HL-60 (cell line): ENCODE results near the gene MGAT5.

ENCODE experiments used
- DNase-seq, 2 experiments: peaks; one replicate each; pipeline ENCODE4 v3.0.0-alpha.2; 2010 to 2020; ENCODE audit warnings: low read depth in 1 of 2, low spot score in 1 of 2
- H3K27ac ChIP-seq: fragments of 250-450 bp; sonication (Bioruptor Pico); replicated peaks from 2 replicates; pipeline ENCODE4 v1.5.1; 2020; ENCODE audit warnings: mild to moderate bottlenecking, moderate library complexity
- H3K27me3 ChIP-seq: fragments of 250-450 bp; sonication (Bioruptor Pico); 2 replicates; pipeline ENCODE4 v1.5.1; 2021; ENCODE audit warnings: mild to moderate bottlenecking, moderate library complexity; ENCODE audit not compliant: insufficient read depth, poor library complexity, severe bottlenecking
- H3K4me3 ChIP-seq: replicated peaks from 2 replicates; pipeline ENCODE4 v1.5.1; 2011; ENCODE audit warnings: mild to moderate bottlenecking, control low read depth, low read length; ENCODE audit not compliant: insufficient read depth
- CTCF ChIP-seq: IDR thresholded peaks from one replicate; pipeline ENCODE4 v1.5.1; 2011; ENCODE audit warnings: low read length, control low read depth, inconsistent platforms; ENCODE audit not compliant: insufficient read depth
- GABPA ChIP-seq: IDR thresholded peaks from 2 replicates; pipeline ENCODE4 v1.6.1; 2012; ENCODE audit warnings: low read depth
- POLR2AphosphoS5 ChIP-seq: IDR thresholded peaks from 2 replicates; pipeline ENCODE4 v1.6.1; 2012; ENCODE audit warnings: low read depth
- SPI1 ChIP-seq: IDR thresholded peaks from 2 replicates; pipeline ENCODE4 v1.6.1; 2012; ENCODE audit warnings: low read depth, mild to moderate bottlenecking, borderline replicate concordance
- TF ChIP-seq, protein P1 (sequence below): IDR thresholded peaks from 2 replicates; pipeline ENCODE4 v1.6.1; 2012; ENCODE audit warnings: low read depth; ENCODE audit not compliant: insufficient replicate concordance

The MGAT5 gene

DNA sequence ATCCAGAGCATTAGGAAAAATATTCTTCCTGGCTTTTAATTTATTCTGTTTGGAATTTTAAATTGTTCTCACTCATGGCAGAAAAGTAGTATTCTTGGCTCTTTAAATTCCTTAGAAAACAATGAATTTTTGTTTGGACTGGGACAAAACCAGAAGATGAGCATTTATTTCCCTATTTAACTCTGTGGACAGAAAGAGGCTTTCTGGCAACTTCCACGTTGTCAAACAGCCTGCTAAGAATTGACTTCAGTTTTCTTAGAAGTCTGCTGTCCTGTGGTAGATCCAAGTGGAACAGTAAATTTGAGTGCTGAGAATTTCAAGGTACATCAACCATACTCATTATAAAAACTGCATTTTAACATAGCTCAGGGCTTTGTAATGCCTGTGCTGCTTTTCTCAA lies 83.8 kb downstream of the MGAT5 start:
- TF ChIP-seq, protein P1, sequence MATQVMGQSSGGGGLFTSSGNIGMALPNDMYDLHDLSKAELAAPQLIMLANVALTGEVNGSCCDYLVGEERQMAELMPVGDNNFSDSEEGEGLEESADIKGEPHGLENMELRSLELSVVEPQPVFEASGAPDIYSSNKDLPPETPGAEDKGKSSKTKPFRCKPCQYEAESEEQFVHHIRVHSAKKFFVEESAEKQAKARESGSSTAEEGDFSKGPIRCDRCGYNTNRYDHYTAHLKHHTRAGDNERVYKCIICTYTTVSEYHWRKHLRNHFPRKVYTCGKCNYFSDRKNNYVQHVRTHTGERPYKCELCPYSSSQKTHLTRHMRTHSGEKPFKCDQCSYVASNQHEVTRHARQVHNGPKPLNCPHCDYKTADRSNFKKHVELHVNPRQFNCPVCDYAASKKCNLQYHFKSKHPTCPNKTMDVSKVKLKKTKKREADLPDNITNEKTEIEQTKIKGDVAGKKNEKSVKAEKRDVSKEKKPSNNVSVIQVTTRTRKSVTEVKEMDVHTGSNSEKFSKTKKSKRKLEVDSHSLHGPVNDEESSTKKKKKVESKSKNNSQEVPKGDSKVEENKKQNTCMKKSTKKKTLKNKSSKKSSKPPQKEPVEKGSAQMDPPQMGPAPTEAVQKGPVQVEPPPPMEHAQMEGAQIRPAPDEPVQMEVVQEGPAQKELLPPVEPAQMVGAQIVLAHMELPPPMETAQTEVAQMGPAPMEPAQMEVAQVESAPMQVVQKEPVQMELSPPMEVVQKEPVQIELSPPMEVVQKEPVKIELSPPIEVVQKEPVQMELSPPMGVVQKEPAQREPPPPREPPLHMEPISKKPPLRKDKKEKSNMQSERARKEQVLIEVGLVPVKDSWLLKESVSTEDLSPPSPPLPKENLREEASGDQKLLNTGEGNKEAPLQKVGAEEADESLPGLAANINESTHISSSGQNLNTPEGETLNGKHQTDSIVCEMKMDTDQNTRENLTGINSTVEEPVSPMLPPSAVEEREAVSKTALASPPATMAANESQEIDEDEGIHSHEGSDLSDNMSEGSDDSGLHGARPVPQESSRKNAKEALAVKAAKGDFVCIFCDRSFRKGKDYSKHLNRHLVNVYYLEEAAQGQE = no peak
- TF ChIP-seq GABPA (no peak), CTCF (no peak), POLR2AphosphoS5 (no peak), SPI1 (no peak)
- Histone ChIP-seq H3K27ac (no peak overlapping the region), H3K4me3 (no peak overlapping the region), H3K27me3 (no peaks in the 10 kb centered on the region)
- DNase-seq = no peak

DNA sequence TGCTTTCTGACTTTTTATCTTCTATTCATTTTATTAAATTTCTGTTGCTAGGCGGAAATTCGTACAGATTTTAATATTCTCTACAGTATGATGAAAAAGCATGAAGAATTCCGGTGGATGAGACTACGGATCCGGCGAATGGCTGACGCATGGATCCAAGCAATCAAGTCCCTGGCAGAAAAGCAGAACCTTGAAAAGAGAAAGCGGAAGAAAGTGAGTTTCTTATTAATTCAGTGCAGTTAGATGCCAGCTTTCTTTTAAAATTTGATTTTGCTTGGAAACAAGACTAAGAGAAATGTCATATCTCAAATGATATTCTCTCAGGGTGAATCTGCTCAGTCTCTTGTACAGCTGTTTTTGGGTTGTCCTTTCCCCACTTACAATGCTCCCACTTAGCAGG lies 84.3 kb downstream of the MGAT5 start:
- Histone ChIP-seq H3K27me3 (no peaks in the 10 kb centered on the region), H3K27ac (no peak overlapping the region), H3K4me3 (no peak overlapping the region)
- TF ChIP-seq SPI1 = no peak
- TF ChIP-seq CTCF = no peak
- TF ChIP-seq, protein P1 = no peak
- no peak for TF ChIP-seq GABPA
- no peak for TF ChIP-seq POLR2AphosphoS5
- DNase-seq = peak in 1 of 2 experiments; percentile 36

DNA sequence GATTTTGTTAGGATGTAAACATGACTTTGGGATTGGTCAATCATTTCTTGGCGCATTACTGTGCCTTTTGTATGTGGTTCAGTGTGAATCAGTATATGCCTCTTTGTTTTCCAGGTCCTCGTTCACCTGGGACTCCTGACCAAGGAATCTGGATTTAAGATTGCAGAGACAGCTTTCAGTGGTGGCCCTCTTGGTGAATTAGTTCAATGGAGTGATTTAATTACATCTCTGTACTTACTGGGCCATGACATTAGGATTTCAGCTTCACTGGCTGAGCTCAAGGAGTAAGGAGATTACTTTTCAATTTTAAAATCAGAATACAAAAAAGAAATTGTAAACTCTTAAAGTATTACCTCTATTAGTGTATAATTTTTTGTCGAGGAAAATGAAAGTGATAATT lies 87.6 kb downstream of the MGAT5 start:
- TF ChIP-seq GABPA (no peak), CTCF (no peak), POLR2AphosphoS5 (no peak), SPI1 (no peak)
- TF ChIP-seq, protein P1 = no peak
- Histone ChIP-seq H3K27me3 (no peaks in the 10 kb centered on the region), H3K27ac (no peak overlapping the region), H3K4me3 (no peak overlapping the region)
- no peak for DNase-seq
